GM12872 (cell line): ENCODE data around the gene CHRNE.

ENCODE experiments used
- CTCF ChIP-seq: IDR thresholded peaks from 3 replicates; pipeline ENCODE4 v1.5.1; 2011; ENCODE audit warnings: low read depth, mild to moderate bottlenecking, low read length, moderate library complexity; ENCODE audit not compliant: insufficient read depth

The CHRNE gene

GRCh38 chr17:4858068-4858881 lies 44.6 kb downstream of the CHRNE start:
- TF ChIP-seq CTCF = no peak

- no peak for TF ChIP-seq CTCF
Measured at GRCh38 chr17:4856937-4857314, 46.0 kb downstream of the CHRNE start.

DNA sequence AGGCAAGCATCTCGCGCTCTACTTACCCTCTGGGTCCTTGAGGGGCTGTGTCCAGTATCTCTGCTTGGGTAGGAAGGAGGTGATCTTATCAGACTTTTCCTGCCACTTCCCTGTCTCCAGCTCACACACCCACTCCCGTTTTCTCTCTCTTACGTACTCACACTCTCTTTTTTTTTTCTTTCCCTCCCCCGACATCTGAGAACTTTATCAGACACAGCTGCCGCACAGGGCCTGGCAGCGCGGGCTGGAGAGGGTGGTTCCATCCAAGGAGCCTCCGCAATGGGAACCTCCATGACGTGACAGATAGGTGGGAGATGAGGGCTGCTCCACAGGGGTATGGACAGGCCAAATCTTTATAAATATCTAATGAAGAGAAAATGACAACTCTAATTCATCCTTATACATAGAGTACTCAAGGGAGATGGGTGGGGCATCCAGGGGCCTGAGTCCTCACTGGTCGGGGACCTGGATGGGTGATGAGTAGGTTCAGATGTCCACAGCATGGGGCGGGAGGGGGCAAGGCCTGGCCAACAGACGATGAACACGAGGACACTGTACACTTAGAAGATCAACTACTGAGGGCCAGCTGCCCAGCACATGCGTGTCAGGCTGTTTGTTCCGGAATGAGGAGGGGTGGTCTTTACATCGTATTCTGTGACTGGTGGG lies 46.5 kb downstream of the CHRNE start:
- TF ChIP-seq CTCF = no peak

DNA sequence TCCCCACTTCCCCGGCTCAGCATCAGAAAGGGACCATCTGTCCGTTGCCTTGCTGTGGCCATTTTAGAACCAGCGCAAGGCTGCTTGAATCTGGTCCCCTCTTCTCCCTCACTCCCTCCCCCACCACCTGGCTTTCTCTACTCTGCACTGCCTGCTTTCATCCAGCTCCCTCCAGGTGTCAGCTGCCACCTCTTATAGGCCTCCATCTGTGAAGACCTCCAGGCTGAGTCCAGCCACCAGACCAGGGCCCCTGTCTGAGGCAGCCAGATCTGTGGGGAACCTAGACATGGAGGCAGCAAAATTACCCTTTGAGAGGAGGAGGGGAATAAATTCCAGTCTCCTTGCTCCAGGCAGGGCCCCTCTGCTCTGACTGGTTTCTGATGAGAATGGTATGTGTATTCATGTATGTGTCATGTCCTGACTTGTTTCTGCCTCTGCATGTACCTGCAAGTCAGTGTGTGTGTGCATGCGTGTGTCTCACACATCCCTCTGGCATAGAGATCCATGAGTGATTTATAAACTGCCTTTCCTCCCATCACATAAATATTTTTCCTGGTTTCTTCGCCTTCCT lies 48.7 kb downstream of the CHRNE start:
- TF ChIP-seq CTCF = no peak

GRCh38 chr17:4853208-4853671 lies 49.7 kb downstream of the CHRNE start:
- no peak for TF ChIP-seq CTCF

- no peak for TF ChIP-seq CTCF
Measured at GRCh38 chr17:4852567-4853207, 50.2 kb downstream of the CHRNE start.

- no peak for TF ChIP-seq CTCF
Measured at GRCh38 chr17:4851084-4851483, 51.8 kb downstream of the CHRNE start.
